HG03060 (cell line): ENCODE results near the gene IGF2BP3.
"Not testable (repeated sequence)": the region's sequence is repeated elsewhere in the genome, so short reads cannot be mapped to it uniquely, and the experiment has no call there.

Source experiments
- ATAC-seq: cut with Tn5 transposase; IDR thresholded peaks from one replicate; pipeline ENCODE4 v1.9.1; 2021; ENCODE audit warnings: low read depth, moderate number of reproducible peaks; ENCODE audit not compliant: unreplicated experiment

The IGF2BP3 gene

GRCh38 chr7:23434147-23434917 is 36.0 kb downstream of the IGF2BP3 start:
- ATAC-seq, result no peak

GRCh38 chr7:23431702-23432199 is 38.5 kb downstream of the IGF2BP3 start:
- ATAC-seq, result no peak

GRCh38 chr7:23430893-23431259 is 39.4 kb downstream of the IGF2BP3 start:
- ATAC-seq, result no peak

GRCh38 chr7:23426876-23427275 is 43.4 kb downstream of the IGF2BP3 start:
- ATAC-seq, result no peak

GRCh38 chr7:23422909-23423308 is 47.4 kb downstream of the IGF2BP3 start:
- ATAC-seq, result no peak

GRCh38 chr7:23422384-23422783 is 47.9 kb downstream of the IGF2BP3 start:
- ATAC-seq, result no peak

GRCh38 chr7:23419845-23420244 is 50.4 kb downstream of the IGF2BP3 start:
- no peak for ATAC-seq

GRCh38 chr7:23419160-23419559 is 51.1 kb downstream of the IGF2BP3 start:
- ATAC-seq, result no peak

GRCh38 chr7:23418046-23418445 is 52.2 kb downstream of the IGF2BP3 start:
- no peak for ATAC-seq

- ATAC-seq, result no peak
Measured at GRCh38 chr7:23415198-23415597, 55.1 kb downstream of the IGF2BP3 start.

- ATAC-seq, result peak; percentile 91
Measured at GRCh38 chr7:23410446-23411183, 59.7 kb downstream of the IGF2BP3 start.

GRCh38 chr7:23406564-23406963 is 63.7 kb downstream of the IGF2BP3 start:
- not testable (repeated sequence) for ATAC-seq

- no peak for ATAC-seq
Measured at GRCh38 chr7:23405240-23405618, 65.1 kb downstream of the IGF2BP3 start.

GRCh38 chr7:23404546-23405239 is 65.6 kb downstream of the IGF2BP3 start:
- no peak for ATAC-seq

- no peak for ATAC-seq
Measured at GRCh38 chr7:23403970-23404369, 66.3 kb downstream of the IGF2BP3 start.

- not testable (repeated sequence) for ATAC-seq
Measured at GRCh38 chr7:23398090-23398489, 72.2 kb downstream of the IGF2BP3 start.

- ATAC-seq, result no peak
Measured at GRCh38 chr7:23397241-23397640, 73.0 kb downstream of the IGF2BP3 start.

GRCh38 chr7:23396222-23397015 is 73.9 kb downstream of the IGF2BP3 start:
- no peak for ATAC-seq

GRCh38 chr7:23394488-23395171 is 75.7 kb downstream of the IGF2BP3 start:
- ATAC-seq, result no peak

- ATAC-seq, result no peak
Measured at GRCh38 chr7:23393636-23394035, 76.7 kb downstream of the IGF2BP3 start.
